Posterior cingulate gyrus (tissue), 11 donors: ENCODE measurements around the gene TMEM82.

Experiments
- DNase-seq, 10 donors: peaks; one replicate each; pipeline versions ENCODE4 v3.0.0 to v3.0.0-alpha.2; 2020 to 2021; ENCODE audit warnings: mixed read lengths in 3 of 10
- intact Hi-C: fragments of 100-400 bp; cut with DNase I; formaldehyde crosslinking; loops from one replicate; pipeline ENCODE4 v1.15.1; 2023

TMEM82 gene

DNA sequence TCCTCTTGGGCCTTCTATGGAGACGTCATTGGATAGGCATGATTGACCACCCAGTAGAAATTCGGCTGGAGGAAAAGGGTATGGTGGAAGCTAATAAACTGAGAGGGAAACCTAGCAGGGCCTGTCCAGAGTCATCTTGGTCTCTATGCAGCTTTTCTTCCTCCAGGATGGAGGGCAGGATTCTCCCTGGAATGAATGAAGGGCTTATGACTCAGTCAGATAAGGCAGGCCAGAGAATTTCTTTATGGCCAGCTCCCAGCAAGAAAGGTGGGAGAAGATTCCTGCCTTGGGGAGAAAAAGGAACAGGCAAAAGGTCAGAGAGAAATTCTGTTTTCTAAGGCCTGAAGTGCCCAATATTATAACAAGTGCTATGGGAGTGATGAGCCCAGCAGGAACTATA is 33.4 kb downstream of the TMEM82 start:
- DNase-seq, result no peak
- intact Hi-C loops, result no loop called here

- DNase-seq, result no peak
- intact Hi-C loops, result no loop called here
Measured at GRCh38 chr1:15777909-15778707, 35.8 kb downstream of the TMEM82 start.

DNA sequence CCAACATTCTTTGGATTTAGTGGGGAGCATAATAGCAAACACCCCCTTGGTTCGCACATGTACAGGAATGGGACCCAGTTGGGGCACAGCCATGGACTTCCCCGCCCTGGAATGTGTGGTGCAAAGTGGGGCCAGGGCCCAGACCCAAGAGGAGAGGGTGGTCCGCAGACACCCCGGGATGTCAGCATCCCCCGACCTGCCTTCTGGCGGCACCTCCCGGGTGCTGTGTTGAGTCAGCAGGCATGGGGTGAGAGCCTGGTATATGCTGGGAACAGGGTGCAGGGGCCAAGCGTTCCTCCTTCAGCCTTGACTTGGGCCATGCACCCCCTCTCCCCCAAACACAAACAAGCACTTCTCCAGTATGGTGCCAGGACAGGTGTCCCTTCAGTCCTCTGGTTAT is 43.4 kb downstream of the TMEM82 start:
- intact Hi-C loops, result no loop called here
- no peak for DNase-seq

DNA sequence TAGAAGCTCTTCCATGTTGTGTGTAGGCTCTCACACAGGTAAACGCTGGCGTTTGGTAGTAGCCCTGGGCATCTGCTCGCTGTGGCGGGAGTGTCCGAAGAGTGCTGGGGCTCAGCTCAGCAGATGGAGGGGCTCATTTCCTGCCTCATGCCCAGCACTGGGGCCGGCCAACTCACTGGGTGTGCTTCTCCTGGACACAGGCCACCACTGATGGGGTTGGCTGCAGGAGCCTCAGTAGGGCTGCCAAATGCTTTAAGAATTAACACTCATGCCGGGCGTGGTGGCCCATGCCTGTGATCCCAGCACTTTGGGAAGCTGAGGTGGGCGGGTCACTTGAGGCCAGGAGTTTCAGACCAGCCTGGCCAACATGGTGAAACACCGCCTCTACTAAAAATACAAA is 44.3 kb downstream of the TMEM82 start:
- intact Hi-C loops, result no loop called here
- no peak for DNase-seq

- intact Hi-C loops, result no loop called here
- no peak for DNase-seq
Measured at GRCh38 chr1:15788624-15789301, 46.5 kb downstream of the TMEM82 start.

DNA sequence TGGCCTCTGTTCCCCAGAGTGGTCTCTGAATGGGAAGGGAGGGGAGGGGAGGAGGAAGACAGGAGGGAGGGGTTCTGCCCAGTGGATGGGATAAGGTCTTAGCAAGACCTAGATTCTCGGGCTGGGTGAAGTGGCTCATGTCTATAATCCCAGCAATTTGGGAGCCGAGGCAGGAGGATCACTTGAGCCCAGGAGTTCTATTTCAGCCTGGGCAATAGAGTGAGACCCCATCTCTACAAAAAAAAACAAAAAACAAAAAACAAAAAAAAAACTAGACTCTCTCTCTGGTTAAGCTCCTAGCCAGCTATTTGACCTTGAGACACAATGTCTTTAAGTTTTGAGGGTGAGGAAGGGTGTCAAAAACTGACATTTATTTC is 53.8 kb downstream of the TMEM82 start:
- no peak for DNase-seq
- intact Hi-C loops, result no loop called here
